NCI-H2196 treated with DMSO at 0.1 percent for 48 hours (cell line): Measurements from ENCODE around the gene ILK.

Source experiments
- DNase-seq: peaks from one replicate; lab custom pipeline; 2025; ENCODE audit not compliant: unreplicated experiment; lab: John Stamatoyannopoulos, UW

ILK gene

DNA sequence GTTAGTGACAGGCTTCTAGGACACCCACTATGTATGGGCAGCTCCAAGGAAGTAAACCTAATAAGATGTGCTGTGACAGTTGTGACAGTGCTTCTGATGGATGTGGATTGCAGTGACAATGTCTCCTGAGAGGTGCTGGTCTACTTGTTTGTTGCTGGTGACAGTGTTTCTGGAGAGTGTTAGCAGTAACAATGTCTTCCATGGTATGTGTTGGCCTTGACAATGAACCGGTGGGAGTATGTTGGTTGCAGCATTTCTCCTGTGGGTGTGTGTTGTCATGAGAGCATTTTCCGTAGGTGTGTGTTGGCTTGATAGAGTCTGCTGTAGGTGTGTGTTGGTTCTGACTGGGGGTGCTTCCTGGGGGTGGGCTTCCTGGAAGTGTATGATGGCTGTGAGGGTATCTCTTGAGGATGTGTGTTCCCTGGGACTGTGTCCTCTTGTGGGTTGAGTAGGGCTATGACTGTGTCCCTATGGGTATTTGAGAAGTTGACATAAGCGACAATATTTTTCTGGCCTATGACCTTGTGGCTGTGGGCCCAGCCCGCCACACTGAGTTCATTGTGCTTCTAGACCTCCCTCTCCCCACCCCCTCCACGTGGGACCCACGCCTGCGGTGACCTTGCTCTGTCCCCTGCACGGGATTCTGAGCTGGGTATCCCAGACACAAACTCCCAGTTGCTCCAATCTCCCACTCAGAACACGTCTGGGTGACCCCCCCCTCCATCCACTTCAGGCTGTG, 50.9 kb downstream of the ILK start:
- DNase-seq, result no peak

DNA sequence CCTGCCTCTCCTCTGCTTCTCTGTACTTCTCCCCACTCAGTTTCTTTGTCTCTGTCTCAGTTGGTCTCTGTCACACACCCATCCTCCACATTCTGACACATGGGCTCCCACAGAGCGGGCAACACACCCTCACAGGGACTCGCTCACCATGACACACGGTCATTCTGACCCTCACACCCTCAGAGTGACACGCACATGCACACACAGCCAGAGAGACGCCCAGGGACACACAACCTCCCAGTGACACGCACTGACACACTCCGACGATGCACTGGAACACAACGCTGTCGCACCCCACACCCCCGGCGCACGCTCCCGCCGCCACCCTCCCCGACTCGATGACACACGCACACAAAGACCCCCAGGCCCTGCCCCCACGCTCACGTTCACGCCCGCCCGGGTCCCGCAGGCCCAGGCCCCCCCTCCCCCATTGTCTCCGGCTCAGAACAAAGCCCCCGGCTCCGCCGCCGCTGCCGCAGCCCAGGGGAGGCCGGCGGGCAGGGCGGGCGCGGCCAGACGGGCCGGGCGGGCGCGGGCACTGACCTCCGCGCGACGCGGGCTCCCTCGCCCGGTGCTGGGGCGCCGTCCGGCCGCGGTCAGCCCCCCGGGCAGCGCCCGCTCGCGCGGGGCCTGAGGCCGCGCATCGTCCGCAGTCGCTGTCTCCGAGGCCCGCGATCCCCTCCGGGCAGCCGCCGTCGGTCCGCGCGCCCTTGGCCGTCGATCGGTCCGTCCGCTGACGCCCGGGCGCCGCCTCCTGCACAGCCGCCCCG, 51.6 kb downstream of the ILK start:
- no peak for DNase-seq

DNA sequence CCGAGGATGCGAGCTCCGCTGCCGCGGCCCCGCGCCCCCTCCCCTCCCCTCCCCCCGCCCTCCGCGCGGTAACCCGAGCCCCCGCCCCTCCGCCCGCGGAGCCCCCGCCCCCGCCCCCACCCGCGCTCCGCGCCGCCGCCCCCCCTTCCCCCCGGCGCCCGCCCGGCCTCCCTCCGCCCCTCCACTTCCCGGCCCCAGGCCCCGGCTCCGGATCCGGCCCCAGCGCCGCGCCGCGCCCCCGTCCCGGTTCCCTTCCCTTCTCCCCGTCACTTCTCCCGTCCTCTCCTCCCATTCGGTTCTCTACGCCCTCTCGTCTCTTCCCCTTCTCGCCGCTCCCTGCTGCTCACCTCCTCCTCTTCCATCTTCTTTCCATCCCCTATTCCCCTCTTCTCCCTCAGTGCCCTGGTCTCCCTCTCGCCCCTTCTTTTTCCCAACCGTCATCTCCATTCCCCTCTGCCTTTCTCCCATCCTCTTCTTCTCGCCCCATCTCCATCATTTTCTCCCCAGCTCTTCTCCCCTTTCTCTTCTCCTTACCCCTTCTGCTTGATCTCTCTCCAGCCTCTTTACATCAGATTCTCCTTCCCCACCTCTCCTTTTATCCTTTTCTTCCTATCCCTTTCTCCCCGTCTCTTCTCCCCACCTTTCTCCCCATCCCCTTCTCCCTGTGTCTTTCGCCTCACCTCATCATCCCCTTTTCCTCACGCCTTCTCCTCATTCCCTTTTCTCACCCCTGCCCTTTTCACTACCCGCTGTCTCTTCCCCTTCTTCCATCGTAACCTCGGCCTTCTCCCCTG, 52.4 kb downstream of the ILK start, which contains the start of gene DCHS1:
TSS of gene DCHS1 (minus strand) at position 20 of the 794 bp plus-strand sequence. CDS start 14,196 bp downstream, outside the sequence.
- no peak for DNase-seq

DNA sequence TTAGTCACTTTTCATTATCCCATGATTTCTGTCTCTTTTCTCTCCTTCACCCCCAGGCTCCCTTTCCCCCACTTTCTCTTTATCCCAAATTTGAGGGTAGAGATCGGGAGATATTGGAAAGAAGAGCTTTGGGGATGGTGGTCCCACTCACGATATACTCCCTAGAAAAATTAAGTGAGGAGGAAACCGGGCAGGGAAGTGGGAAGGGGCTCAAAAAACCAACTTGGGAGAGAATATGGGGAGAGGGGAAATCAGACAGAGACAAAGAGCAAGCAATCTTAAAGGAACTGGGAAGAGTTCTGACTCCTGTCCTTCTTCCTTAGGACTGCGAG, 53.0 kb downstream of the ILK start:
- DNase-seq, result no peak

DNA sequence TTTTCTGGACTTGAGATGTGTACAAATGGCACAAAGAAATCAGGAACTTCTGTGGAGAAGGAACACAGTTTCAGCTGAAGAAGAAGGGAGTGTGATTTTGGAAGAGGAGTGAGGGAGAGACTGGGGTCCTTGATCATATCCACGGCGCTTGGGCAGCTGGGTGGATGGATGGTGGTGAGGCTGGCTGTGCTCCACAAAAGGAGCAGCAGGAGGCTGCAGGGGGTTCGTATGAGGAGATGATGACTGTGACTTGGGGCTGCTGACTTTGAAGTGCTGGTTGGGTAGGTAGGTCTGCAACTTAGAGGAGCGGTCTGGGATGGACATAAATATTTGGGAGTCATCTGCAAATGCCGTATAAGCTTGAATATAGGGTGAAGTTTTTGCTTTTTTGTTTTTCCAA, 53.4 kb downstream of the ILK start:
- no peak for DNase-seq

DNA sequence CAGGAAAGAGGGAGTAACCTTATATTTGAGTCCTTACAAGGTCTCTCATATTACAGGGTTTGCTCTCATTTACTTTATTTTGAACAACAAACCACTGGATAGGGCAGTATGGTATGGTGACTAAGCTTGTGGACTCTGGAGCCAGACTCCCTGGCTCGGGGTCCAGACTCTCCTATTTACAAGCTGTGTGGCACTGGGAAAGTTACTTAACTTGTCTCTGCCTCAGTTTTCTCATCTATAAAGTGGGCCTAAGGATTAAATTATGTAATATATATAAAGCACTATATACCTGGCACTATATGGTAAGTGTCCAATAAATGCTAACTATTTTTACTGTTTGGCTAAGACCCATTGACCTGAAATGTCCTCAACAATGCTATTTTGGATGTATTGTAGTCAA, 53.8 kb downstream of the ILK start:
- no peak for DNase-seq

DNA sequence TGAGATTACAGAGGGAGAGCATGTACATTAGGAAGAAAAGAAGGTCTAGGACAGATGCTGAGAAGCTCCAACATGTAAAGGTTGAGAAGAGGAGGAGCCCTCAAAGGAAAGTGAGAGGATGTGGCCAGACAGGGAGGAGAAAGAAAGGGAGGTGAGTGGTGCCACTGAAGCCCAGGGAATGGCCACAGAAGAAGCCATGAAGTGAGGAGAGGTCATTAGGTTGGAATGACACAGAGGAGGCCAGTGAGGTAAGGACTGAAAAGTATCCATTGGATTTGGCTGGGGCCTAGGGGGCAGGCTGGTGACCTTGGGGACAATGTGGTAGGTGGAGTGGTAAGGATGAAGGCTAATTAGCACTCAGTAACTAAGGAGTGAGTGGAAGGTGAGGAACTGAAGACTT, 55.1 kb downstream of the ILK start:
- DNase-seq, result no peak
